NT2/D1 (cell line): Measurements from ENCODE around the gene ACO2.
A peak's percentile ranks its signal among the peaks of the same experiment; 100 is the strongest.

Source experiments
- DNase-seq: peaks from one replicate; pipeline ENCODE4 v3.0.0-alpha.2; 2011; ENCODE audit warnings: low read depth, low spot score
- H3K27me3 ChIP-seq: 2 replicates; pipeline ENCODE4 v1.6.0; 2011; ENCODE audit warnings: mild to moderate bottlenecking; ENCODE audit not compliant: insufficient read length, insufficient read depth
- H3K36me3 ChIP-seq: 2 replicates; pipeline ENCODE4 v1.6.1; 2011; ENCODE audit warnings: mild to moderate bottlenecking, low read length, mixed read lengths; ENCODE audit not compliant: insufficient read depth, insufficient read length
- H3K4me1 ChIP-seq: 2 replicates; pipeline ENCODE4 v1.5.1; 2011; ENCODE audit not compliant: insufficient read depth, insufficient read length
- H3K4me3 ChIP-seq: 2 replicates; pipeline ENCODE4 v1.5.1; 2011; ENCODE audit warnings: low read depth; ENCODE audit not compliant: insufficient read length
- H3K9ac ChIP-seq: 2 replicates; pipeline ENCODE4 v1.6.0; 2011; ENCODE audit warnings: low read depth; ENCODE audit not compliant: insufficient read length
- H3K9me3 ChIP-seq: 2 replicates; pipeline ENCODE4 v1.5.1; 2011; ENCODE audit warnings: mild to moderate bottlenecking, low read length; ENCODE audit not compliant: insufficient read depth
- SUZ12 ChIP-seq: IDR thresholded peaks from 2 replicates; pipeline ENCODE4 v1.6.1; 2011; ENCODE audit not compliant: insufficient read length, insufficient read depth; ENCODE audit errors: extremely low read depth
- YY1 ChIP-seq: IDR thresholded peaks from 2 replicates; pipeline ENCODE4 v1.6.1; 2011; ENCODE audit not compliant: insufficient read length, insufficient read depth
- ZNF274 ChIP-seq: IDR thresholded peaks from 2 replicates; pipeline ENCODE4 v1.6.1; 2011; ENCODE audit warnings: mild to moderate bottlenecking, low read depth, low read length

ACO2 gene

GRCh38 chr22:41513391-41513790 lies 44.5 kb downstream of the ACO2 start:
- no peaks in the 10 kb centered on the region for H3K9me3 ChIP-seq
- TF ChIP-seq YY1 (no peak), SUZ12 (no peak), ZNF274 (no peak)
- H3K36me3 ChIP-seq: peaks cover 69% of the 10 kb centered on the region
- H3K4me3 ChIP-seq: no peak overlapping the region
- H3K27me3 ChIP-seq: no peaks in the 10 kb centered on the region
- DNase-seq: no peak
- peaks cover 23% of the 10 kb centered on the region for H3K4me1 ChIP-seq
- peak overlapping the region; percentile 64 for H3K9ac ChIP-seq

GRCh38 chr22:41516462-41516861 lies 47.5 kb downstream of the ACO2 start:
- H3K4me3 ChIP-seq: no peak overlapping the region
- H3K4me1 ChIP-seq: peaks cover 18% of the 10 kb centered on the region
- no peak for DNase-seq
- no peaks in the 10 kb centered on the region for H3K27me3 ChIP-seq
- no peaks in the 10 kb centered on the region for H3K9me3 ChIP-seq
- TF ChIP-seq YY1 (no peak), SUZ12 (no peak), ZNF274 (no peak)
- H3K36me3 ChIP-seq: peaks cover 84% of the 10 kb centered on the region
- H3K9ac ChIP-seq: no peak overlapping the region

DNA sequence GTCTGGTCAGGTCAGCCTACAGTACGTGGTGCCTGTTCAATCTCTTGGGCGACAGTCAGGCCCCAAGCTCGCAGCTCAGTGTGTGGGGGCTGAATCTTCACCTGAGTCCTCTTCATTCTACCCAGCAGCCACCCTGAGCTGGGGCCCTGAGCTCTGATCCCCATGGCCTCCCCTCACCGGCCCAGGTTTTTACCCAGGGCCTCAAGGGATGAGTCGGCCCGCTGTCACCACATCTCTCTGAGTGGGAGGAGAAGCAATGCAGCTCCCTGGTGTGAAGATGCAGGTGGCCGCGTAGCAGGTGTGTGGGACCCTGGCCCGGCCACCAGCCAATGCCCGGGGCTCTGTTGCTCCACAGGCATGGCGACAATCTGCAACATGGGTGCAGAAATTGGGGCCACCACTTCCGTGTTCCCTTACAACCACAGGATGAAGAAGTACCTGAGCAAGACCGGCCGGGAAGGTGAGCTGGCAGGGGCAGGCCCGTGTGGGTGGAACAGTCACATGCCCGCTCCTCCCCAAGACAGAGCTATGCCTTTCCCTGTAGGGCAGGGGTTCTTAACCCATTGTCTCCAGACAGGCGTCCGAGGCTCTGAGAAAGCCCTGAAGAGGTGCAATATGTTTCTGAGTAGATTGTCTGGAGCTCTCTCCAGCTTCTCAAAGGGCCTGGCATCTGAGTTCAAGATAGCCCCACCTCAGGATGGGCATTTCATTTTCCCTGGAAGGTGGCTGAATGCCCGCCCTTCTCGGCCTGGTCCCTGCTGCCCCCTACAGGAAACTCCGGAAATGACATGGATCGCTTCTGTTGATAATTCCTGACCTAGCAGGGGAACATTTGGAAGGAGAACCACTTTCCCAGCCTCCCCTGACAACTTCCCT lies 48.5 kb downstream of the ACO2 start:
- TF ChIP-seq SUZ12: no peak
- no peak for TF ChIP-seq YY1
- TF ChIP-seq ZNF274: no peak
- H3K4me1 ChIP-seq: peaks cover 14% of the 10 kb centered on the region
- no peak overlapping the region for H3K4me3 ChIP-seq

GRCh38 chr22:41518048-41518347 lies 49.1 kb downstream of the ACO2 start:
- Histone ChIP-seq H3K4me1 (peaks cover 10% of the 10 kb centered on the region), H3K9me3 (no peaks in the 10 kb centered on the region), H3K9ac (no peak overlapping the region), H3K27me3 (no peaks in the 10 kb centered on the region), H3K4me3 (no peak overlapping the region), H3K36me3 (peaks cover 78% of the 10 kb centered on the region)
- TF ChIP-seq SUZ12: no peak
- TF ChIP-seq ZNF274: no peak
- TF ChIP-seq YY1: no peak
- DNase-seq: no peak

More for the DNA sequence above, 48.5 kb downstream of the ACO2 start:
- no peak for DNase-seq
- no peaks in the 10 kb centered on the region for H3K9me3 ChIP-seq
- no peaks in the 10 kb centered on the region for H3K27me3 ChIP-seq
- H3K36me3 ChIP-seq: peaks cover 78% of the 10 kb centered on the region
- H3K9ac ChIP-seq: no peak overlapping the region

DNA sequence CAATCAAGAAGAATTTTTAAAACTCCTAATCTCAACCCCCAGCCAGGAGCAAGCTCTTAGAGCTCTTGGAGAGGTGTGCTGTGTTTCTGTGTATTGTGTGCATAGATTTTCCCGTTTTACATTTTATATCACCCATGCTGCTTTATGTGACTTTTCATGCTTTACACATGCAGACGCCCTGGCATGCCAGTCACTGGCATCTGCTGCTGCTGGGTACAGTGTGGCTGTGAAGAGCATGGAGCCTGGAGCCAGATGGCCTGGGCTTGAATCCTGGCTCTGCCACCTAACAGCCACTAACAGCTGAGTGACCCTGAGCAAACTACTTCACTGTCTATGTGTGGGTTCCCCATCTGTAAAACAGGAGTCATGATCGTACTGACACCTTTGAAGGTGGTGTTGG lies 52.2 kb downstream of the ACO2 start:
- Histone ChIP-seq H3K36me3 (peaks cover 78% of the 10 kb centered on the region), H3K9me3 (no peaks in the 10 kb centered on the region), H3K27me3 (no peaks in the 10 kb centered on the region), H3K4me1 (peaks cover 6% of the 10 kb centered on the region), H3K9ac (no peak overlapping the region), H3K4me3 (no peak overlapping the region)
- no peak for TF ChIP-seq YY1
- TF ChIP-seq SUZ12: no peak
- TF ChIP-seq ZNF274: no peak
- DNase-seq: no peak

GRCh38 chr22:41522813-41523212 lies 53.9 kb downstream of the ACO2 start:
- H3K4me1 ChIP-seq: peaks cover 6% of the 10 kb centered on the region
- no peak for DNase-seq
- H3K9me3 ChIP-seq: no peaks in the 10 kb centered on the region
- H3K36me3 ChIP-seq: peaks cover 83% of the 10 kb centered on the region
- no peaks in the 10 kb centered on the region for H3K27me3 ChIP-seq
- no peak for TF ChIP-seq YY1
- no peak for TF ChIP-seq ZNF274
- TF ChIP-seq SUZ12: no peak
- no peak overlapping the region for H3K9ac ChIP-seq
- no peak overlapping the region for H3K4me3 ChIP-seq

DNA sequence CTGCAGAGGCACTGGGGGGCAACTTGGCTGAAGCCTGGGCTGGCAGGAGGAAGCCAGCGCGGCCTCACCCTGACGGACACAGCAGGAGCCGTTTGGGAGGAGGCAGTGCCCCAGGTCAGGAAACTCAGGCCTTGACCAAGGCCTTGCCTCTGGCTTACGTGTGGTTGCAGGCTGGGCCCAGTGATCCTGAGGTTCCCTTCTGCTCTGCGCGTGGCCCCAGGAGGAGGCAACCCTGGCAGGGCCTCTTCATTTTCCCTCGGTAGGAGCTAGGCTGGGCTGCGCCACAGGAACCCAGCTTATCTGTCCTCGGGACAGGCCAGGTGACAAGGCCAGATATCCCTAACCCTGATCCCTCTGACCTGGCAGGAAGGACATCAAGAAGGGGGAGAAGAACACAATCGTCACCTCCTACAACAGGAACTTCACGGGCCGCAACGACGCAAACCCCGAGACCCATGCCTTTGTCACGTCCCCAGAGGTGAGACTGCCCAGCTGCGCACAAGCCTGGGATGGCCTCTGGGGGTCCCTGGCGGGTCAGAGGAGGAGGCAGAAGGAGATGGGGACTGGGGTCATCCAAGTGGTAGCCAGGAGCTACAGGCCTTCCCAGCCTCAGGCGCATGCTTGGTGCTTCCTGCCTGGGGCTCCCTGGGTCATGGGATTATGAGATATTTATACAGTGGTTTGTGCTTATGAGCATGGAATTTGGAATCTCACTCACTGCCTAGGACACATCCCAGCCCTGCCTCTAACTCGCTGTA lies 54.7 kb downstream of the ACO2 start:
- no peak overlapping the region for H3K9ac ChIP-seq
- H3K36me3 ChIP-seq: peaks cover 83% of the 10 kb centered on the region
- no peak overlapping the region for H3K4me3 ChIP-seq
- TF ChIP-seq YY1: no peak
- no peak for TF ChIP-seq SUZ12
- TF ChIP-seq ZNF274: no peak
- DNase-seq: no peak
- H3K4me1 ChIP-seq: peaks cover 6% of the 10 kb centered on the region
- H3K9me3 ChIP-seq: no peaks in the 10 kb centered on the region
- H3K27me3 ChIP-seq: no peaks in the 10 kb centered on the region
